Hematopoietic multipotent progenitor cell treated with erythropoietin and hydrocortisone succinate and interleukin-3 and kit ligand, for 6 days (in vitro differentiated cells): ENCODE measurements around the gene SIGLEC12.
"Not testable (repeated sequence)": the region's sequence is repeated elsewhere in the genome, so short reads cannot be mapped to it uniquely, and the experiment has no call there.

Source experiments
- DNase-seq: peaks from one replicate; pipeline ENCODE4 v3.0.0-alpha.2; 2015

Gene SIGLEC12

DNA sequence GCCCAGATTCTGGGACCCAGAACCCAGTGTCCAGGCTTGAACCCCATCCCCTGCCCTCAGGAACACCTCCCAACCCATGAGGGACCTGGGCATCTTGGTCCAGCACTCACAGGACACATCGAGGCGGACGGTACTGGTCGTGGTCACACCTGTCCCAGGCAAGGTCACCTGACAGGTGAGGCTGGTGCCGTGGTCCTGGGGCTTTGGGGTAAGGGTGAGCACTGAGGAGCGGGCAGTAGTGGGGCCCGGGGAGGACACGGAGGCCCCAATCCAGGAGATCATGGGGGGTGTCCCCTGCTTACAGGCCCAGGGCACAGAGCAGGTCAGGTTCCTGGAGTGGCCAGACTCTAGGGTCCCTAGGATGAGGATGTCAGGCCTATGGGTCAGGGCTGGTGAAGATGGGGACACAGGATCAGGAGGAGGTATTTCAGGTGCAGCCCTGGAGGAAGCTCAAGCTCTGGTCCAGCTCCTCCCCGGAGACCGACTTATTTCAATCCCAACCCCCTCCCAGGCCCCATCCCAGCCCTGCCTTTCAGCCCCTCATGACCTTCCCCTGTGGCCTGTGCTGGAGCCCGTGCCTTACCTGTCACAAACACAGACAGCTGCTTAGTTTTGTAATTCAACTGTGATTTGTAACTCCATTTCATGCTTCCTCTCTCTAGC lies 44.1 kb downstream of the SIGLEC12 start:
- DNase-seq, result no peak

DNA sequence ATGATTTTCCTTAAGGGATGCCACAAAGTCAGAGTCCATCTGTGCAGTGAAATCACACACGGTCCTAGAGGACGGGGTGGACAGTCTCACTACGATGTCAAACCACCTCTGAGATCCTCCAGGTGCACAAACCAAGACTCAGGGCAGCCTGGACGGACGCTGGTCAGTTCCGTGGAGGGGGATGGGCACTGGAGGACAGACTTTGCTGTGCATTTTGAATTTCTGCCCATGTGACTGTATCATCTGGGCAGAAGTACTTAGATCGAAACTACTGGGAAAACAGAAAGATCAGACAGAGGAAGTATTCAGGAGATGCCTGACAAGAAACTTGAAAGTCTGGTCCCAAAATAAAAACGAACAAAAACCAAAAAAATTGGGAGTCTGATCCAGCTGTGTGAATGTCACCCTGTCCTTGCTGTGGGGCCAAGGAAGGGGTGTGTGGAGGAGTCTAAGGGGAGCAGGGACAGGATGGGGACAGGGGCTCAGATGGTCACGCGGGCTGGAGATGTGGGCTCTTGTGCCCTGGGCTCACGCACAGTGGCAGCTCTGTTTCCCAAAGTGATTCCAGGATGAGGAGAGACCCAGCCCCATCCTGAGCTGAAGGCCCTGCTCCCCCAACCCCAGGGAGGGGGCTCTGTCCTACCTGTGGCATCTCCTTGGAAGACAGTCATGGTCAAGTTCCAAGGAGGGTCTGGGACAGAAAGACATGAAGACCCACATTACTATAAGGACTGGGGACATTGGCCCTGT lies 44.9 kb downstream of the SIGLEC12 start:
- DNase-seq, result no peak

DNA sequence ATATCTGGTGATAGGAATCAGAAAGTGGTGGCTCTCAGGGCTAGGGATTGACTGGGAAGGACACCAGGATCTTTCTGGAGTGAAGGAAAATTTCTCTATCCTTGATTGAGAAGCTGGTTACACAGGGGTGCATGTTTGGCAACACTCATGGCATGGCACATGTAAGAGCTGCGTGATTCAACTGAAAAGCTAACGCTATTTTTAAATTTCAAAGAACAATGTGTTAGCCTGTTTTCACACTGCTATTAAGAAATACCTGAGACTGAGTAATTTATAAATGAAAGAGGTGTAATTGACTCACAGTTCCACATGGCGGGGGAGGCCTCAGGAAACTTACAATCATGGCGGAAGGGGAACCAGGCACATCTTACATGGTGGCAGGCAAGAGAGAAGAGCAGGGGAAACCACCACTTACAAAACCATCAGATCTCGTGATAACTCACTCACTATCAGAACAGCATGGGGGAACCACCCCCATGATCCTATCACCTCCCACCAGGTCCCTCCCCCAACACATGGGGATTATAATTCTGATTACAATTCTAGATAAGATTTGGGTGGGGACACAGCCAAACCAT lies 50.8 kb downstream of the SIGLEC12 start:
- DNase-seq, result no peak

GRCh38 chr19:51448411-51449016 lies 53.1 kb downstream of the SIGLEC12 start:
- peak; percentile 70 for DNase-seq

DNA sequence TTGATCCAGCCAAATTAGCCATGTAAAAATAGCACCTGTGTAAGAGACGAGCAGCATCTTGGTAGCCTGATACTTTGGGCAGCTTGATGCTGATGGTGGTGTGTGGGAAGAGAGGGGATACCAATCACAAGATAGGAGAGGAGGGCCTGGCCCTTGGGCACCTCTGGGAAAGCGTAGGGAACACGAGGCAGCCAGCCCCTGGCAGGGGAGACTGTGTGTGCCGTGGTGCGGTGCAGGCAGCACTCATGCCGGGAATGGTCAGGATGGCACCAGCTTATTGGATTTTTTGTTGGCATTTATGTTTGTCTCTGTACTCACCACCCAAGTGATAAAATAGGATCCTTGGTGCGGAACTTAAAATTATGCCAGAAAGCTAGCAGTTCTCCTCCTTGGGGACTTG lies 53.6 kb downstream of the SIGLEC12 start:
- DNase-seq, result no peak

DNA sequence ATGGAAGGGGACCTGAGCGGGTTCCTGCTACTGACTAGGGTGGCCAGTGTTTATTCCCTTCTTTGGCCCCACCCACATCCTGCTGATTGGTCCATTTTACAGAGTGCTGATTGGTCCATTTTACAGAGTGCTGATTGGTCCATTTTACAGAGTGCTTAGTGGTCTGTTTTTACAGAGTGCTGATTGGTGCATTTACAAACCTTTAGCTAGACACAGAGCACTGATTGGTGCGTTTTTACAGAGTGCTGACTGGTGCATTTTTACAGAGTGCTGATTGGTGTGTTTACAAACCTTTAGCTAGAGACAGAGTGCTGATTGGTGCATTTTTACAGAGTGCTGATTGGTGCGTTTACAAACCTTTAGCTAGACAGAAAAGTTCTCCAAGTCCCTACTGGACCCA lies 54.1 kb downstream of the SIGLEC12 start:
- DNase-seq, result not testable (repeated sequence)

DNA sequence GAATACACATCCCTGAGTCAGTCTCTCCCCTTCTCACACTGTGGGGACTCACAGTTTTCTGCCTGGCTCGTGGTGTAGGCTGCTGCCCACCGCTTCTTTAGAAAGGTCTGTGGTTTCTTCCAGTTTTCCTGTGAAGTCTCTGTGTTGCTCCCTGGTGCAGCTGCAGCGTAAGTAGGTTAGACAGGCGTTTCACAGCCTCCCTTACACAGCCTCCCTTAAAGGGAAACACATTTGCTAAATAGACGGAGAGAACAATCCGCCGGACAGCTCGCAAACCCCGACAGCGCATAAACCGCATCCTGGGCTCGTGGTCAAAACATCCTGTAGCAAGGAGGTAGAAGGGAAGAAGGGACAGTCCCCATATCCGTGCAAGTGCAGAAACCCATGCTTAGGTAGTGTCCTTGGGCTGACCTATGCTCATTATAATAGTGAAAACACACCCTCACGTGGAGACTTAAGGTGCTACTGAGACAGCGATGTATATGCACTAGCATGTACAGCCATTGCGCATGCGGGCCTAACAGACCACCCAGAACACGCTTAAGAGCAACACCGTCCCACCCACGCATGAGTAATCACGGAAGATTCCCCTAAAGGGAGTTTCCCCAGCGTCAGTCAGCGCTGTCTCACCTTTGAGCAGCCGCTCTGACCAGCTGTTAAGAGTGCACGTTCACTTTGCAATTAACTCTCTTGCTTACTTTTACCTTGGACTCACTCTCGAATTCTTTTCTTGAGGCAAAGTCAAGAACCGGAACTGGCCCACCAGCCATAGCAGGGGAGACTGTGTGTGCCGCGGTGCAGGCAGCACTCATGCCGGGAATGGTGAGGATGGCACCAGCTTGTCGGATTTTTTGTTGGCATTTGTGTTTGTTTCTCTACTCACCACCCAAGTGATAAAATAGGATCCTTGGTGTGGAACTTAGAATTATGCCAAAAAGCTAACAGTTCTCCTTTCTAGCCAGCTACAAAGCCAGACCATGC lies 59.9 kb downstream of the SIGLEC12 start:
- no peak for DNase-seq
